ENCODE data around the gene AARS2.

AARS2 gene

GRCh38 chr6:44253307-44254101 lies 59.6 kb downstream of the AARS2 start:
- H3K36me3 ChIP-seq: peaks cover 82% of the 10 kb centered on the region
- H3K4me3 ChIP-seq (ENCODE audit: low read depth, low read length): no peak overlapping the region
- H3K27me3 ChIP-seq: no peaks in the 10 kb centered on the region
- DNase-seq: peak; percentile 85
- H3K4me1 ChIP-seq: peaks cover 8% of the 10 kb centered on the region
- H3K9me3 ChIP-seq: no peaks in the 10 kb centered on the region
- peak; percentile 62 for TF ChIP-seq CTCF (IDR thresholded peaks at IDR 0.05; ENCODE audit: low read depth, low read length)

- Histone ChIP-seq H3K36me3 (peaks cover 94% of the 10 kb centered on the region), H3K9me3 (no peaks in the 10 kb centered on the region), H3K27me3 (no peaks in the 10 kb centered on the region), H3K4me1 (peaks cover 8% of the 10 kb centered on the region), H3K4me3 (ENCODE audit: low read depth, low read length) (no peak overlapping the region)
- DNase-seq: no peak
- no peak for TF ChIP-seq CTCF (IDR thresholded peaks at IDR 0.05; ENCODE audit: low read depth, low read length)
These were observed 61.3 kb downstream of the AARS2 start for GRCh38 chr6:44251576-44252524.

- Histone ChIP-seq H3K9me3 (no peaks in the 10 kb centered on the region), H3K4me1 (peaks cover 8% of the 10 kb centered on the region), H3K27me3 (no peaks in the 10 kb centered on the region), H3K36me3 (peaks cover 87% of the 10 kb centered on the region), H3K4me3 (ENCODE audit: low read depth, low read length) (peak overlapping the region; percentile 8; the same call in 1 of the 2 replicates)
- no peak for TF ChIP-seq CTCF (IDR thresholded peaks at IDR 0.05; ENCODE audit: low read depth, low read length)
- DNase-seq: no peak
These were observed 62.4 kb downstream of the AARS2 start for GRCh38 chr6:44250718-44251123.

GRCh38 chr6:44250067-44250717 lies 63.0 kb downstream of the AARS2 start:
- Histone ChIP-seq H3K4me1 (peaks cover 8% of the 10 kb centered on the region), H3K9me3 (no peaks in the 10 kb centered on the region), H3K36me3 (peaks cover 82% of the 10 kb centered on the region), H3K27me3 (no peaks in the 10 kb centered on the region), H3K4me3 (ENCODE audit: low read depth, low read length) (peak overlapping the region; percentile 94)
- no peak for TF ChIP-seq CTCF (IDR thresholded peaks at IDR 0.05; ENCODE audit: low read depth, low read length)
- no peak for DNase-seq

All from BE2C (cell line).